Airway epithelial cell (primary cell): ENCODE measurements around the gene SPINK9. TPM values are rescaled to one million over a fixed set of nuclear protein-coding genes. Genes with fewer than 3 reads are reported as not detected.

ENCODE experiments used
- total RNA-seq: library from RNA; depleted of rRNA; stranded (reverse); fragments of >200 nt; gene quantifications from 2 replicates; pipeline ENCODE4 v1.2.3, GENCODE V29; 2015

The SPINK9 gene
- not detected in 2 replicates for total RNA-seq

GRCh38 chr5:148335259-148335658 is at the start of gene SPINK9:
SPINK9 (plus strand) TSS chr5:148335559; CDS start chr5:148335614, 55 bp downstream.

GRCh38 chr5:148312153-148312552 is 23.2 kb upstream of the SPINK9 start, which contains the start of gene SPINK7:
SPINK7 (plus strand) TSS chr5:148312423; CDS start chr5:148312484, 61 bp downstream.

GRCh38 chr5:148383564-148384379 is 48.4 kb downstream of the SPINK9 start, which contains the start of gene FBXO38:
FBXO38 (plus strand) TSS chr5:148383958; CDS start chr5:148394777, 10,819 bp downstream.

Other genes with a start within 250 kb of the SPINK9 start
- not detected in 2 replicates for gene SPINK14, start 167.0 kb upstream of the SPINK9 start, total RNA-seq
- 5.9 and 10.8 TPM in 2 replicates for gene SPINK6, start 132.5 kb upstream of the SPINK9 start, total RNA-seq
- not detected in 2 replicates for gene MARCOL, start 97.0 kb upstream of the SPINK9 start, total RNA-seq
- not detected in 2 replicates for gene SPINK13, start 66.8 kb upstream of the SPINK9 start, total RNA-seq
- gene SPINK7, start 23.1 kb upstream of the SPINK9 start, total RNA-seq: 4.2 and 14.1 TPM in 2 replicates
- gene FBXO38, start 48.4 kb downstream of the SPINK9 start, total RNA-seq: 19.7 and 20.8 TPM in 2 replicates